ENCODE results near the gene HOXB1.

Gene HOXB1

DNA sequence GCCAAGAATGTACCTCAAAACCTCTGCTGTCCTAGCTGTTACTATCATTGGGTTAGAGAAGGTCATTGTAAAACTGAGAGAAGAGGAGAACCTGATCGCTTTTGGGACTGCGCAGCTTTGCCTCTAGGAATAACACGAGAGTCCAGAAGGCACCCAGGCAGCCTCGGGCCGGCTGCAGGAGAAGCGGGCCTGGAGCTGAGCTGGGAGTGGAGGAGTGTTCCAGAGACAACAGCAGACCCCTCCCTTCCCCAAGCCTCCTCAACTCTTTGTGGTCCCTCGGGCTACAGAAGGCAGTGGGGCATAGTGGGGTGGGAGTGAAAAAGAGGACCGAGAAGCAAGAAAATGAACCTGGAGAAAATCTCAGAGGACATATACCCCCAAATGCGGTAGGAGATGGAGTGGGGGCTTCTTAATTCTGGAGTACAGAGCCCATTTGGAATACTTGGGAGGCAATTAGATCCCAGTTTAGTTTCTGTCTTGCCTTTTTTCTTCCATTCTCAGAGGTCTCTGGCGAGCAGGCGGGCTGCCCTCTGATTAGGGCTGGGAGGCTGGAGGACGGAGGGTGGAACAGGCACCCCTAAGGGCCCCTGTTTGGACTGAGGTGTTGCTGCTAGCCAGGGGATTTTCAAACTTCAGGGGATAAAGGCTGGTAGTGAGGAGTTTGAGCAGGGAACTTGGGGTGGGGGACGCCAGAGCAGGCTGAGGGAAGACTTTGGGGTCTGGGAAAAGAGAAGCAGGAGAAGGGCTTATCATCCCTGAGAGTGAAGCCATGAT is 27.4 kb upstream of the HOXB1 start:
- no peak for TF ChIP-seq SUZ12 (IDR thresholded peaks at IDR 0.05)
- no peak for TF ChIP-seq L3MBTL2 (conservative IDR thresholded peaks at IDR 0.05)
- no peak for TF ChIP-seq BHLHE40 (IDR thresholded peaks at IDR 0.05; ENCODE audit: borderline replicate concordance)
- TF ChIP-seq FOXM1 (IDR thresholded peaks at IDR 0.05; ENCODE audit: borderline replicate concordance) = no peak
- no peak for TF ChIP-seq LEF1 (IDR thresholded peaks at IDR 0.05; ENCODE audit: borderline replicate concordance)
- no peak for TF ChIP-seq TARDBP (IDR thresholded peaks at IDR 0.05)
- TF ChIP-seq ELF4 (IDR thresholded peaks at IDR 0.05) = no peak
- no peak for TF ChIP-seq CTBP1 (IDR thresholded peaks at IDR 0.05; ENCODE audit: borderline replicate concordance)
- no peak for TF ChIP-seq ZNF384 (IDR thresholded peaks at IDR 0.05)
- TF ChIP-seq FOXK2 (IDR thresholded peaks at IDR 0.05) = no peak
- TF ChIP-seq SP1 (IDR thresholded peaks at IDR 0.05) = no peak
- TF ChIP-seq HDGF (IDR thresholded peaks at IDR 0.05; ENCODE audit: borderline replicate concordance) = no peak
- no peak for TF ChIP-seq FOXA1 (IDR thresholded peaks at IDR 0.05)
- ChIA-PET CTCF (interaction anchor here (0.6 kb wide), 2 partner anchors 10 to 28 kb away, joined by 3 to 4 read pairs; no protein-coding TSS in a partner anchor), POLR2A (interaction anchor here (1.7 to 3.6 kb wide), 3 partner anchors 9 to 31 kb away, joined by 12 to 25 read pairs (median 19); partner anchors contain the start of gene HOXB3)
- DNase-seq (ENCODE audit: extremely low spot score) = no peak

DNA sequence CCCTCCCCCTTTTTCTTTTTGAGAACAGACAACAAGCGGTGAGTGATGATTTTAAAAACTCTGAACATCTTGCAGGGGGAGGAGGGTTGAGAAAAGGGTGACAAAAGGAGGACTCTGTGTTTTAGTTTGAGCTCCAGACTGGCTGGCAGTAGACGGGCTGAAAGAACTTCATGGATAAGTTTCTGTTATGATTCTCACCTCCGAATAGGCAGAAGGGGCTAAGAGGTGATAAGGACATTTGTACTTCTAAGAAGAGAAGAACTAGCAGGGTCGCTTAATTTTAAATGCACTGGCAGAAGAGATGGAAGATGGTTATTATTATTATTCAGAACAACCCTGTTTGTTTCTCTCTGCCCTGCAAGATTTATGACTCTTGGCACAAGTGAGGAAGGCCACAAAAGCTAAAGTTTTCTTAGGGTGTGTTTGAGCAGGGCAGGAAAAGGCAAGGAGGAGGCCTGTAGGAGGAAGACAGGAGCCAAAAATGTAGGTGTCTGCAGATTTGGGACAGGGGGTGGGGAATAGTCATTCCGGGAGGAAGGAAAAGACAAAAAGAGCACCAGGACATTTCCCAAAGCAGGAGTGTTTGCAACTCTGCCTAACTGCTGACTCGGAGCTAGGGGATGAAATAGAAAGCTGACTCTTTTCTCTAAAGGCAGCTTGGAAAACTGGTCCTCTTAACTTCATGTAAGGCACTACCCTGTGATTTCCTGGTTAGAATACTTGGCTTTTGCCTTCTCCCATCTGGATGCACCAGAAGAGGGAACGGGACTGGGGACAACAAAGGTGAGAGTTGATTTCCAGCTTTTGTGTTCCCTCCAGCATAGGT is 26.0 kb upstream of the HOXB1 start:
- POLR2A ChIA-PET = interaction anchor here (0.6 to 3.6 kb wide), 6 partner anchors 10 to 58 kb away, joined by 3 to 25 read pairs (median 8); partner anchors contain the start of gene HOXB3
- TF ChIP-seq PKNOX1 (IDR thresholded peaks at IDR 0.05) = peak; percentile 82
- TF ChIP-seq L3MBTL2 (conservative IDR thresholded peaks at IDR 0.05) = no peak
- no peak for TF ChIP-seq ELF4 (IDR thresholded peaks at IDR 0.05)
- no peak for TF ChIP-seq SUZ12 (IDR thresholded peaks at IDR 0.05)

GRCh38 chr17:48556229-48556575 is 25.4 kb upstream of the HOXB1 start:
- no peak for DNase-seq (ENCODE audit: extremely low spot score)
- ChIA-PET POLR2A (interaction anchor here (0.8 to 3.6 kb wide), 5 partner anchors 9 to 67 kb away, joined by 3 to 25 read pairs (median 6); partner anchors contain the start of gene HOXB3), CTCF (interaction anchor here (0.6 kb wide), 2 partner anchors 24 to 37 kb away, joined by 3 to 4 read pairs; partner anchors contain the start of gene HOXB5)
- TF ChIP-seq BHLHE40 (IDR thresholded peaks at IDR 0.05; ENCODE audit: borderline replicate concordance) = no peak
- no peak for TF ChIP-seq FOXK2 (IDR thresholded peaks at IDR 0.05)
- TF ChIP-seq NFRKB (IDR thresholded peaks at IDR 0.05) = no peak
- no peak for TF ChIP-seq ELF4 (IDR thresholded peaks at IDR 0.05)
- no peak for TF ChIP-seq ARNT (IDR thresholded peaks at IDR 0.05)
- TF ChIP-seq SP1 (IDR thresholded peaks at IDR 0.05) = no peak
- TF ChIP-seq FOXM1 (IDR thresholded peaks at IDR 0.05; ENCODE audit: borderline replicate concordance) = no peak

More for the DNA sequence above, 26.0 kb upstream of the HOXB1 start:
- CTCF ChIA-PET = interaction anchor here (0.5 to 0.6 kb wide), 2 partner anchors 37 to 310 kb away, joined by 3 to 4 read pairs; partner anchors contain the start of gene HOXB5
- DNase-seq (ENCODE audit: extremely low spot score) = no peak

DNA sequence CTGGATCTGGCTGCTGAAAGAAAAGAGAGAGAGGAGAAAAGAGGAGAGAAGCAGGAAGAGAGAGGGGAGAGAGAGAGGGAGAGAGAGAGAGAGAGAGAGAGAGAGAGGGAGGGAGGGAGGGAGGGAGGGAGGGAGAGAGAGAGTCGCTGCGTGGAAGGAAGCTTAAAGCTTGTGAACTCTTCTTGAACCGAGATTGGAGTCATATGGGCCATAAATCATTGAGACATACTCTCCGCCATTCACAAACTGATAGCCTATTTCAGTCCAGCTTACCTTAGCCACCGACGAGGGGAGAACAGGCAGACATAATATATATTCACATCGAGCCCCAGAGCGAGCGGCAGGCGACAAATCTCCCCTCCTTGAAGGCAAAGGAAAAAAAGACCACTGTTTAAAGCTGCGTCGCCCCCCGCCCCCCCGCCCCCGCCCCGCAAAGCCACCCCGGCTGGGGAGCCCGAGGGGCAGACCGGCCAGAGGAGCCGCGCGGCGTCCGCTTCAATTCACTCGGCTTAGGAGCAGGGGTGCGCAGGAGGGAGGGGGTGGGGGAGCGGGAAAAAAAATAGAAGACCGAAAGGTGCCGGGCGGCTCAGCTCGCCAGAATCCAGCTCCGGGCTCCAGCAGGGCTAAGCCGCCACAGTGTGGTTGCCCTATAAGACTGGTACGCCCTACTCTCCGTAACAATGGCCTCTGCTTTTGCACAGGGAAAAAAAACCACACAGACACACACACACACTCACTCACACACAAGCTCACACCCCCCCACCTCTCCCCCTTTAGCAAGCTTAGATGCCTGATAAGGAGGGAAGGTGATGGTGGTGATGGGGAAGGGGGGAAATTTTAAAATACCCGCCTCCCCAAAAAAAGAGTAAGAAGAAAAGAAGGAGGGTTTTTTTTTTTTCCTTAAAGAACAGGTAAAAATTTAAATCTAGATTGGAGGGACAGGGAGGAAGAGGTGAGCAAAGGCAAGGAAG is 24.7 kb upstream of the HOXB1 start:
- ChIA-PET POLR2A (interaction anchor here (0.6 to 3.6 kb wide), 8 partner anchors 8 to 70 kb away, joined by 3 to 25 read pairs (median 3); partner anchors contain the start of genes HOXB3 and HOXB9), CTCF (interaction anchor here (0.6 kb wide), 1 partner anchor 24 kb away, joined by 3 read pairs; no protein-coding TSS in a partner anchor)
- DNase-seq (ENCODE audit: extremely low spot score) = peak; percentile 79
- TF ChIP-seq NFRKB (IDR thresholded peaks at IDR 0.05) (no peak), CTBP1 (IDR thresholded peaks at IDR 0.05; ENCODE audit: borderline replicate concordance) (peak; percentile 74), PKNOX1 (IDR thresholded peaks at IDR 0.05) (peak; percentile 97)

DNA sequence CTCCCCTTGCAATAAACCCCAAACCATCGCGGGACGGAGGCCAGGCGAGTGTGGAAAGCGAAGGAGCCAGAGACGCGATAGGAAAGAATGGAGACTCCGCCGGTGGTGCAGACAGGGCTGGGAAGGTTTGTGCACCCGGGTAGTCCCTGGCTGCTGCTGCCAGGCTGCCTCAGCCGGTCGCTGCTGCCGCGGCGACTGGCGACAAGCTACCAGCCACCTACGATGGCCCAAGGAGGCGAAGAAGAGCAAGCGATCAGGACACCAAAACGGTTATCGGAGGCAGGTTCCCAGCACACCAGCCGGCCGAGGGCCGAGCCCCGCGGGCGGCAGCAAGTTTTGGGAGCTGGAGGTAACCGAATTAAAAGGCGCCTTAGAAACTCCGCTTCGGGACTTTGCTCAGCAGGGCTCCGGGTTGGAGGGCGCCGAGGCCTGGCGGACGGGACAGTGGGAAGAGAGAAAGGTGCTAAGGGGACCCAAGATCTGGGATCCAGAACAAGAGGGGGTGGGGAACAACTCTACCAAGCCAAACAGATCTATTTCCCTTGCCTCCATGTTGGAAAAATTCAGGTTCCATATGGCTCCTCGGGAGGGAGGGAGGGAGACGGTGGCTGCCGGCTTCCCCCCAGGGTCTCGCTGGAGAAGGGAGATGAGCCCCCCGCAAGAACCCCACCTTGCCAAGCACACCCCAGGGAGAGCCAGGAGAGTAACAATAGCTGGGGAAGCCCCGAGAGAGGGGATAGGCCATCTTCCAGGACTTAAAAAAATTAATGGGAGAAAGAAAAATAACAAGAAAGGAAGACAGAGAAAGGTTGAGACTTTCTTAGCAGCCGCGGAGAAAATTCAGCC is 23.8 kb upstream of the HOXB1 start:
- CTCF ChIA-PET = interaction anchor here (0.7 kb wide), 1 partner anchor 14 kb away, joined by 3 read pairs; no protein-coding TSS in a partner anchor
- TF ChIP-seq PKNOX1 (IDR thresholded peaks at IDR 0.05) (no peak), SP1 (IDR thresholded peaks at IDR 0.05) (no peak), ZNF384 (IDR thresholded peaks at IDR 0.05) (no peak), BHLHE40 (IDR thresholded peaks at IDR 0.05; ENCODE audit: borderline replicate concordance) (no peak), LEF1 (IDR thresholded peaks at IDR 0.05; ENCODE audit: borderline replicate concordance) (no peak), CTBP1 (IDR thresholded peaks at IDR 0.05; ENCODE audit: borderline replicate concordance) (no peak), FOXM1 (IDR thresholded peaks at IDR 0.05; ENCODE audit: borderline replicate concordance) (no peak), L3MBTL2 (conservative IDR thresholded peaks at IDR 0.05) (no peak), ELF4 (IDR thresholded peaks at IDR 0.05) (no peak), FOXK2 (IDR thresholded peaks at IDR 0.05) (no peak), NFRKB (IDR thresholded peaks at IDR 0.05) (no peak), ARNT (IDR thresholded peaks at IDR 0.05) (no peak), TARDBP (IDR thresholded peaks at IDR 0.05) (no peak), SUZ12 (IDR thresholded peaks at IDR 0.05) (no peak)
- POLR2A ChIA-PET = interaction anchor here (0.6 to 3.6 kb wide), 7 partner anchors 7 to 71 kb away, joined by 3 to 25 read pairs (median 3); partner anchors contain the start of genes HOXB3 and HOXB9
- no peak for DNase-seq (ENCODE audit: extremely low spot score)

All from HEK293T (cell line).